ENCODE data around the gene HOXC4. TPM values are rescaled to one million over a fixed set of nuclear protein-coding genes. Genes with fewer than 3 reads are reported as not detected.

Gene HOXC4
- total RNA-seq, 1 donor from 2014 or later, result 0.47 TPM

GRCh38 chr12:54048406-54049093 lies 5.1 kb upstream of the HOXC4 start:
- Histone ChIP-seq H3K9me3 (no peaks in the 10 kb centered on the region), H3K27me3 (ENCODE audit: low read depth) (peaks cover 91% of the 10 kb centered on the region), H3K27ac (no peak overlapping the region), H3K4me1 (peaks cover 8% of the 10 kb centered on the region), H3K36me3 (no peaks in the 10 kb centered on the region), H3K4me3 (no peak overlapping the region)
- no peak for DNase-seq
- no peak for TF ChIP-seq CTCF (IDR thresholded peaks at IDR 0.05)
- no peak for ATAC-seq
- intact Hi-C loops (cut with DNase I), result no loop called here

GRCh38 chr12:54049108-54049507 lies 4.5 kb upstream of the HOXC4 start:
- TF ChIP-seq CTCF (IDR thresholded peaks at IDR 0.05), result no peak
- DNase-seq, result no peak
- Histone ChIP-seq H3K36me3 (no peaks in the 10 kb centered on the region), H3K9me3 (no peaks in the 10 kb centered on the region), H3K27me3 (ENCODE audit: low read depth) (peaks cover 96% of the 10 kb centered on the region), H3K4me3 (no peak overlapping the region), H3K4me1 (peaks cover 8% of the 10 kb centered on the region), H3K27ac (no peak overlapping the region)
- no peak for ATAC-seq
- intact Hi-C loops (cut with DNase I), result no loop called here

GRCh38 chr12:54050482-54050810 lies 3.2 kb upstream of the HOXC4 start:
- no peak for ATAC-seq
- intact Hi-C loops (cut with DNase I), result no loop called here
- H3K4me3 ChIP-seq, result no peak overlapping the region
- no peaks in the 10 kb centered on the region for H3K36me3 ChIP-seq
- H3K27ac ChIP-seq, result no peak overlapping the region
- TF ChIP-seq CTCF (IDR thresholded peaks at IDR 0.05), result no peak
- H3K9me3 ChIP-seq, result no peaks in the 10 kb centered on the region
- no peak for DNase-seq
- peaks cover 96% of the 10 kb centered on the region for H3K27me3 ChIP-seq (ENCODE audit: low read depth)
- H3K4me1 ChIP-seq, result peaks cover 8% of the 10 kb centered on the region

- H3K27me3 ChIP-seq (ENCODE audit: low read depth), result peaks cover 93% of the 10 kb centered on the region
- no peaks in the 10 kb centered on the region for H3K9me3 ChIP-seq
- no peak overlapping the region for H3K4me3 ChIP-seq
- peaks cover 8% of the 10 kb centered on the region for H3K4me1 ChIP-seq
- TF ChIP-seq CTCF (IDR thresholded peaks at IDR 0.05), result no peak
- no peak for ATAC-seq
- intact Hi-C loops (cut with DNase I), result no loop called here
- DNase-seq, result no peak
- no peak overlapping the region for H3K27ac ChIP-seq
- no peaks in the 10 kb centered on the region for H3K36me3 ChIP-seq
Observed at GRCh38 chr12:54051026-54051842, 2.4 kb upstream of the HOXC4 start.

GRCh38 chr12:54051874-54052437 lies 1.7 kb upstream of the HOXC4 start:
- DNase-seq, result no peak
- no peak overlapping the region for H3K27ac ChIP-seq
- no peak overlapping the region for H3K4me3 ChIP-seq
- intact Hi-C loops (cut with DNase I), result no loop called here
- H3K27me3 ChIP-seq (ENCODE audit: low read depth), result peaks cover 91% of the 10 kb centered on the region
- no peak for TF ChIP-seq CTCF (IDR thresholded peaks at IDR 0.05)
- H3K36me3 ChIP-seq, result no peaks in the 10 kb centered on the region
- no peaks in the 10 kb centered on the region for H3K9me3 ChIP-seq
- H3K4me1 ChIP-seq, result peaks cover 6% of the 10 kb centered on the region
- ATAC-seq, result no peak
